ENCODE results near the gene CPE.
"Not testable (repeated sequence)": the region's sequence is repeated elsewhere in the genome, so short reads cannot be mapped to it uniquely, and the experiment has no call there.

Gene CPE

DNA sequence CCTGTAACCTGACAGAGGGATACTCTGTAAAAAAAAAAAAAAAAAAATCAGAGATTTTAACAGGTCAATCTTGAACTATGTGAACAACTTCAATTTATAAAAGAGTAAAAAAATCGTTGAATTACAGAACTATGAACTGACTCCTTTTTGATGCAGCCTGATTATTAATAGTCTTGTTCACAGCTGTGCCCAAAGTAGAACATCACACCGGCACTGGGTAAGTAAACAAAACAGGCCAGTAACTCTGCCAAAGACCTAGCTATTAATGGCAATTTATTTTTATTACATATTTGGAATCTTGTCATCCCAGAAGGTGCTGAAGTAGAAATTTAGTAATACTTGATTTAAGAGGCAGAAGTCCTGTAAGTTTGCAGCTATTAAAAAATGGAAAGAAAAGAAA lies 31.4 kb downstream of the CPE start:
- no peak for DNase-seq

DNA sequence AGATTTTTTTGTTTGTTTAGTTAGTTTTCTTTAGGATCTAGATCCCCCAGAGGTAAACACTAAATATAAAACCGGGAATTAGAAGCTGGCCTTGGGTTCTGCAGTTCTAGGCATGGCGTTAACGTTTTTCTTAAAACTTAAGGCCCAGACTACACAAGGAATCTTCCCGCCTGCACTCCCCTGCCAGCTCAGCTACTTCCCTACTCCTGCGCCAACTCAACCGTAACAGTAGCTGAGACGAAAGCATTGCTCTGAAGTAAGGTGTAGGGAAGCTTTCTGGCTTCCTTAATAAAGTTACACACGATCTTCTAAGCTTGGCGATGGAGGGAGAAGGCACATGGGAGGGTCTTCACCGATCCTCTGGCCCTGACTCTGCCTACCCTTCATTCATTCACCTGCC lies 37.1 kb downstream of the CPE start:
- no peak for DNase-seq

DNA sequence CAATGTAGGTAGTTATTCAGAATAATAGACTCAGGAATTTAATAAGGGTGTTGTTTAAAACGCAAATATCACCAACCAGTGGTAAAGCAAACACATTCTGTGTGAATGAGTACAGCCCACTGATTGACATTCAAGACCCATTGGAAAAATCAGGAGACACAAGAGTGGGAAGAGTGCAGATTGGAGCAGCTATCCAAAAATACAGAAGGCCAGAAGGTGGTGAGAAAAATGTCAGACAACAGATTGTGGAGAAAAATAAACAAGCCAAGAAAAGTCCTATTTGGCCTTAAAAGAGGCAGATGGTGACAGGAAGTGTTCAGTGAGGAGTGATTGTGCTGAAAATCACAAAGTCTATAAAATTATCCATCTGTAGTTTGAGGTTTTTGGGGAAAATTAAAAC lies 39.3 kb downstream of the CPE start:
- DNase-seq: peak in 1 of 2 experiments; percentile 36

DNA sequence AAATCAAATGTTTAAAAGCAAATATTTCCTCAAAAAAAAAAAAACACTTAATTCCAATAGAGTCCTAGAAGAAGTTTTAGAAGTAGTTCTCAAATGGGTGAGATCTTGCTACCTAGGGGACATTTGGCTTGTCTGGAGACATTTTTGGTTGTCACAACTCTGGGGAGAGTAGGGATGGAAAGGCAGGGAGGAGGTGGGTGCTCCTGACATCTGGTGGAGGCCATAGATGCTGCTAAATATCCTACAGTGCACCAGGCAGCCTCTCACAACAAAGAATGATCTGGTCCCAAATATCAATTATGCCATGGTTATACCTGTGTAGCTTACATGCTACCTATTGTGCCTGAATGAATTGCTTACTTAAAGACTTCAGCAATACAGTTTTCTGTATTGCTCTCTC lies 46.8 kb downstream of the CPE start:
- DNase-seq: no peak

DNA sequence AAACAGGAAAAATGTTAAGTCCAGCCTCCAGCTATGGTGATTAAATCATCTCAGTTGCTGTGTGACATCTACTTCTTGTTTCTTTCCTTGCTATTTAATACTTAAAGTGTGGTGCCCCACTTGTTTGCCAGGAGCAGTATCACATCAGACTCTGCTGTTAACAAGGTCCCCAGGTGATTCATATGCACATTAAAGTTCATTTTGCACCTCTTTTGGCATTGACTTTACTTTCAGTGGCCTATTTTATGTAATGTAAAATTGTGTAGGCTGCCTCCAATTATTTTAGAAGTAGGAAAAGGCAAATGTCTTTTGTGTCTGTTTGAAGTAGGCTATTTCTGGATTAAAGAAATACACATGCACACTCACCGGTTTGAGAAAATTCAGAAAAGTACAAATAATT lies 47.5 kb downstream of the CPE start:
- DNase-seq: no peak

DNA sequence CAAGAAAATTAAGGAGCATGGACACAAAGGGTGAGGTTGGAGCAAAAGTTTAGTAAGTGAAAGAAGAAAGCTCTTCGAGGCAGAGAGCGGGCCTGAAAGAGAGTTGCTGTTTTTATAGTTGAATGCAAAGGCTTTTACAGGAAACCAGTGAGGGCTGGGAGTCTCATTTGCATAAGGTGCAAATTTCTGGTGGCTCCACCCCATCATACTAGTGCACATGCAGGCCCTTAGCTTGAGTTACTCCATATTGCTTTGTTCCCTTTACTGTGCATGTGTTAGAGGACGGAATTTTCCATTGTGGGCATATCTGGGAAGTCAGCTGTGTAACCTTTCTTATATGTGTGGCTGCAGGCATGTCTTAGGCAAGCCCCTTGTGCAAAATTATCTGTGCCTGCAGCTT lies 48.0 kb downstream of the CPE start:
- no peak for DNase-seq

DNA sequence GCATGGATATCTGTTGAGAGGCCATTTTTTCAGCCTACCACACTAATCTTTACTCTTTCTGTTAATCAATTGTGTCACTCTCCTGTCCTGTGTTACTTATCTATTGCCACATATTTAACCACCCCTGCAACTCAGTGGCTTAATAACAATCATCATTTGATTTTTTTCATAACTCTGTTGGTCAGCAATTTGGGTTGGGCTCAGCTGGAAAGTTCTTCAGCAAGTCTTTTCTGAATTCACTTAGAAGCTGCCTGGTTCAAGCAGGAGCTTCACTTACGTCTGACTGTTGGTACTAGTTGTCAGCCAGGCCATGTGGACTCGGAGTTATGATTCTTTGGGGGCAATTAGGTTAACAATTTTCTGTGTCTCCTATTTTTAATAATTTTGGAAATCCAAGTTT lies 50.1 kb downstream of the CPE start:
- DNase-seq: no peak

DNA sequence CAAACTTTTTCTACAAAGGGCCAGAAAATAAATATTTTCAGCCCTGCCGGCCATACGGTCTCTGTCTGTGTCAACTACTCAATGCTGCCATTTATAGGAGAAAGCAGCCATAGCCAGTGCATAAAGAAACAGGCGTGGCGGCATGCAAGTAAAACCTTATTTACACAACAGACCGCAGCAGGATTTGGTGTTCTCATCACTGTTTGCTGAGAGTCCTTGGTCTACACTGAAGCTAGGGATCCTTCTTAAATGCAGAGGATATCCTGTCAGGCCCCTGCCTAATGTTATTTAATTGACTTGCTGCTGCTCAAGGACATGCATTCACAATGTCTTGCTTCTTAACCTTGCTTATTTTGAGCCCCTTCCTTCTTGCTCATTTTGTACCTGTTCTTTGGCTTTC lies 54.7 kb downstream of the CPE start:
- DNase-seq: no peak

DNA sequence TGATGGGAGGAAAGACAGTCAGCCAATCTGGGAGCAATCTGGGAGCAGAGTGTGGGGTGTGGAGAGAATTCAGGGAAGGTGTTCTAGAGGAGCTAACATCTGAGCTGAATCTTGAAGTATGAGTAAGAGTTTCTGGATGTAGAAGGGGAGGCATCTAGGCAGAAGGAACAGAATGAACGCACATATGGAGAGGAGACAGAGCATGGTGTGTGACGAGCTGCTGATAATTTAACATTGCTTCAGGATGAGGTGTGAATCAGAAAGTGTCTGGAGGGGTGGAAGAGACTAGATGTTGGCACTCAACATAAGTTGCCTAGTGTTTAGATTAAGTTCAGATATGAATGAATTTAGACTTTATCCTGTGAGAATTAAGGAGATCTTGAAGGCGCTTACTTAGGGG lies 58.9 kb downstream of the CPE start:
- no peak for DNase-seq

DNA sequence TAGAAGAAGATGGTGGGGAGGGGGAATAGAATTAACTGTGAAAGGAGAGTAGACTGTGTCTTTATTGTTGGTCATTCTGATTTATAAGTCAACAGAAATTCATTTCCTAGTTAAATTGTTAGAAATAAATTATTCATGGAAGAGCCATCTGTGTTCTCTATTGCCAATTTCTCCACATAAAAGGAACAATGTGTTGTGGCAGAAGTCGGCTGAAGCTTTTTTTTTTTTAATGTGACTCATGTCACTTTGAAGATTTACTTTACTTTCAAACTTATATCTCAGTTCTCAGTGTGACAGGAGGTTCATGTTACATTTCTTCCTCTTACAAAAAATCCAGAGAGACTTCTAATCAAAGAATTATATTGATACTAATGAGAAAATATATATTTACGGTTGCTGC lies 60.5 kb downstream of the CPE start:
- no peak for DNase-seq

DNA sequence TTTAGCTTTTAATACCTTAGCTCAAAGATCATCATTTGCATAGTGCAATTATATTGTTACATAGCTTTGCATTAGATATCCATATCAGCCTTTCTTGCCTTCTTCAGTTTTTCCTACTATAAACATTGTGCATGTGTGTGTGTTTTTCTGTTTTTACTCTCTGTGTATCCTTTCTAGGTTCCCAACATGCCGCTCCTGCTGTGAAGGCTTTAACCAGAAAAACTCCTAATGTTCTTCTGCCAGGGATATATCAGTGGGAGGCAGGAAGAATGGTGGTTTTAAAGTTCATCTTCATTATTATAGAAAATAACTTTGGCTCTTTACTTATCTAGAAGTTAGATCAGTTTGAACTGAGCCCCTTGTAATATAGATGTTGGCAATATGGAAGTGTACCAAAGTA lies 61.2 kb downstream of the CPE start:
- DNase-seq: no peak

DNA sequence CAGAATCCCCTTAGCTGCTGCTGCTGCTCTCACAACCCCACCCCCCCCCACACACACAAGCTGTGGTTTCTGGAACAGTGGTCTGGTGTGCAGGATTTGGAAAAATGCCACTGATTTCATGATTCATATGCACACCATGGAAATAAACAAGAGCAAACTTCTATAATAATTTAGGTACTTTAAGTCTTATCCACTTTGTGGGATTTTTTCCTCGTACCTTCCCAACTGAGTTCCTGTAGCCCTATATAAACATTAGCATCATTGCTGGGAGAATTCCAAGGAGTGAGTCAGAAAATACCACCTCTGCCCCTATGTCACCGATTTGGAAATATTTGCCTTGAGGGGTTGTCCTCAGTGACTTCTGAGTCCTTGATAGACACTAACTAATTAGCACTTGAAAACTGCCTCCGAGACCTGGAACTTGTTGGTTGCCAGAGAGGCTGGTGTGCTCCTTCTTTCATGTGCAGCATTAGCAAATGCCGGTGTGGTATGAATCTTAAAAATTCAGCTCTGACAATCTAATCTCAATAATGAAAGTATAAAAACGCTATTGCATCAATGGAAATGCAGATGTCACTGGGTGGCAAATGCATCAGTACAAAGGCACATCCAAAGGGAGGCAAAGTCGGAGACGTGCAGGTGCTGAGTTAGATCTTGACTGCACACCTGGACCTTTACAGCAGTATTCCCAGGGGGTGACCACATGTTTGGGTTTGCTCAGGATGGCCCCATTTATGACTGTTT lies 61.8 kb downstream of the CPE start:
- no peak for DNase-seq

DNA sequence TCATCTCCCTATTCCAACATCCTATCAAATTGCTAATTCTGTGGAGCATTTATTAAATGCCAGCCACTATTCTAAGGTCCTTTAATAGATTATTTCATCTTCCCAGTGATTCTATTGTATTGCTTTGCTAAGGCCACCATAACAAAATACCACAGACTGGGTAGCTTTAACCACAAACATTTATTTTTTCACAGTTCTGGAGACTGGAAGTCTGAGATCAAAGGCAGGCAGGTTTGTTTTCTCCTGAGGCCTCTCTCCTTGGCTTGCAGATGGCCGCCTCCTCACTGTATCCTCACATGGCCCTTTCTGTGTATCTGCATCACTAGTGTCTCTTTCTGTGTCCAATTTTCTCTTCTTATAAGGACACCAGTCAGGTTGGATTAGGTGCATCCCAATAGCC lies 64.5 kb downstream of the CPE start:
- no peak for DNase-seq

DNA sequence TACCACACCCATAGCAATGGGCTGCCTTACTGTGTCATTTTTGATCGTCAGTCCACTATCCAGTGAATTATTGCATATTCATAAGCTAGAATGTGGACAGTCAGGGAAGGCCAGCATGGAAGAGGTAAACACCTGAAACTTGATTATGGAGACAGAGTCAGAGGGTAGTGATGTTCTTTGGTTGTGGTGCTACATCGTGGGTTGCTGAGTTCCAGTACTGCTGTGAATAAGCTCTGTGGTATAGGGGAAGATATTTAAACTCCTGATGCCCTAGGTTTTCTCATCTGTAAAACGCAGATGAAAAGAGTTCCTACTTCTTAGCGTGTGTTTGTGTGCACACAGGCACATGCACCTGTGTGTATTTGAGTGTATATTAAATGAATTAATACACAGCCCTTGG lies 69.9 kb downstream of the CPE start:
- no peak for DNase-seq

DNA sequence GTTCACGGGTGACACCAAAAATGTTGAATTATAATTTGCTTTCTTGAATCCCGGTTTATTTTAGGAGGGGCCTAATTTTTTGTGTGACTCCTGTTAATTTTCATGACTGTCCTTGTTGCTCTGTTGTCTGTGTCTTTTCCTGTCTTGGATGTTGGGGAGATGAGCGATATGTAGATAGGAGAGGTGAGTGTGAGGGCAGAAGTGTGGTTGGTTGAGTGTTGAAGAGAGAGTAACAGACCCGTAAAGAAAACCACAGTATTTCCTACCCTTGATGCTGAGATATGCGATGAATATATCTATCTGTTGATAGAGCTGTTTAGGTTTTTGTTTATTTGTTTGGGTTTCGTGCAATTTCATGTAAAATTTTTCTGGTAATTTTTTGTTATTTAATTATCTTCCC lies 70.5 kb downstream of the CPE start:
- DNase-seq: no peak

DNA sequence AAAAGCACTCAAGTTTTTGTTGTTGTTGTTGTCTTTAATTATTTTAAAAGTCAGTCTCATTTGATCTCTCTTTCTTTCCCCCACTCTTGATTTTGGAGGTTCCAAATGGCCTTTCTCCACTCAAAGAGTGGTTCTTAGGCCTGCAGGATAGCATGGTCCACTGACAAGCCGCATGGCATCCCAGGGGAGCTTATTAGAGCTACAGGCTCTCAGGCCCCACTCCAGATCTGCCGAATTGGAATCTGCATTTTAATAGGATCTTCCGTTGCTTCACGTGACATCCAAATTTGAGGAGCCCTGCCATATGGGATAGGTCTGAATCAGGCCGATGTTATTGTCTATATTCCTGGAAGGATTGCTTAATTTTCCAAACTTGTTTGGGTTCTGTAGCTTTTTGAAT lies 72.1 kb downstream of the CPE start:
- DNase-seq: no peak

DNA sequence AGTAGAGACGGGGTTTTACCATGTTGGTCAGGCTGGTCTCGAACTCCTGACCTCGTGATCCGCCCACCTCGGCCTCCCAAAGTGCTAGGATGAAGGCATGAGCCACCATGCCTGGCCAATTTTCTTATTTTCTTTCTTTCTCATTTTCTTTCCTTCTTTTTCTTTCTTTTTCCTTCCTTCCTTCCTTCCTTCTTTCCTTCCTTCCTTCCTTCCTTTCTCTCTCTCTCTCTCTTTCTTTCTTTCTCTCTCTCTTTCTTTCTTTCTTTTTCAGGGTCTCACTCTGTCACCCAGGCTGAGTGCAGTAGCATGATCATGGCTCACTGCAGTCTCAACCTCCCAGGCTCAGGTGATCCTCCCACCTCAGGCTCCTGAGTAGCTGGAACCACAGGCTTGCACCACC lies 74.3 kb downstream of the CPE start:
- not testable (repeated sequence) for DNase-seq

DNA sequence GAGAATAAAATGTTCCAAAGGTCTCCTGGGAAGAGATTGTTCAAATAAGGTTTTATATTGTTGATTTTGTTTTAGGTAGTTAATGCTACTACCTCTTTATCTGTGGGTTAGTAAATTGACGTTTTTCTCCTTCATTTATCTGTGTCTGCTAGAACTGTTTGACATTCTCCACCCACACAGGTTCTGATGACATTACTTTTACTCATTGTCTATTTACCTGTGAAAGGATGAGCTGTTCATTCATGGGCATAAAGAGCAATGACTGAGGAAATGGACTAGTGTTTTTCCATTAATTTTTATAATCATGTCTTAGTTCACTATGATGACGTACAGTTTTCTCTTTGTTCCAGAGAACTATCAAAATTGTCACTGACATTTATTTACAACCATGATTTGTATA lies 75.6 kb downstream of the CPE start:
- DNase-seq: peak in 1 of 2 experiments; percentile 30

DNA sequence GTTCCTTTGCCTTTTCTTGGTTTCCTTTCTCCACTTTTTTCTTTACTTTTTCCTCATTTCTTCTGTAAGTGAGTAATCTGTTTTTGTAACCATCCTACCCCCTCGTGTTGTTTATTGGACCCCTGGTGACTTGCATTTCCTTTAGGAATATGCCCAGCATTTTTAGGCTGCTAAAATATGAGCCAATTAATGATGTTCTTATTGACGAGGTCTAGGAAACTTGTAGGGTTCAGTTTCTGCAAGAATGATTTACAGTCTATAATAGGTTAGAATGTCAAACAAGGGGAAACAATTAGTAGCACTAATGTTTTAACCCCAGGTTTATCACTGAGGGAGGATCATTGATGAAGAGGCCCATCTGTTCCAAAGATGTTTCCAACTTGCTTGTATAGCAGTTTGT lies 79.0 kb downstream of the CPE start:
- DNase-seq: no peak

DNA sequence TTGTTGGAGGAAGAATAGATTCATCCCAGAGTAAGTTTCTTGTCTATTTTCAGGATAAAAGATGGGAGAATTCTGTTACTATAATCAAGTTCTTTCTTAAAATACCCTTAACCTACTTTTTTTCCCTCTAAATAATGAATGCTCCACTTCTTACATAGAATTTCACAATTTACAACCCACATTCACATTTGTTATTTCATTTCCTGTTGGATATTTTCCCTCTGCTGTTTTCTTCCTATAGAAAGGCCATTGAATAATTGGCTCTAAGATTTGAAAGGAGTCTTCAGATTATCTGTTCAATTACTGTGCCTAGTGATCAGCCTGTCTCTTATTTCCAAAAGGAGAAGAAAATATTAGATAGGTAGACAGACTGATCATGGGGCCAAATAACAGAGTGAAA lies 79.7 kb downstream of the CPE start:
- no peak for DNase-seq

DNA sequence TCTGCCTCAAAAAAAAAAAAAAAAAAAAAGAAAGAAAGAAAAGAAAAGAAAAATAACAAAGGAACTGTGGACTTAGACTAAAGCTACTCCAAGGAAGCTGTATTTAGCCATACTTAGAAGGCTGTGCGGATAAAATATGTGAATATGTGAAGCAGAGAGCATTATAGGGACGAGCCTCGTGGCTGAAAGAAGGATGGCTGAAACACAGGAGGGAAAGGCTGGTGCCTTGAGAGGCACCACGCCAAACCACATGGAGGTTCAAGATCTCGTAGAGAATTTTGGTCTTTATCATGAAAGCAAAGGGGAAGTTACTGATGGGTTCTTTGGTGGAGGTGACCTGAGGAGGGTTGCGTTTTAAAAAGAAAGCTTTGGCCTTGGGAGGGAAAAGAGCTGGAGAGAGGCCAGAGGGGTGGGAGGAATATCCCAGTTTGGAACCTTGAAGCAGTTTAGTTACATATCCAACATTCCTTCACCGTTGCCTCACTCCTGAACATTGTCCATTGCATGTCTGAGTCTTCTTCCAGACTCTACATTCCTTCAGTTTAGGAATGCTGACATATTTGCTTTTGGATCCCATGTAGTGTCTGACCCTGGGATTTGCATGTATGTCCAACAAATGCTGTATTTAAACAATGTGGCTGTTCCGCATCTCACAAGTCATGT lies 82.5 kb downstream of the CPE start:
- no peak for DNase-seq

DNA sequence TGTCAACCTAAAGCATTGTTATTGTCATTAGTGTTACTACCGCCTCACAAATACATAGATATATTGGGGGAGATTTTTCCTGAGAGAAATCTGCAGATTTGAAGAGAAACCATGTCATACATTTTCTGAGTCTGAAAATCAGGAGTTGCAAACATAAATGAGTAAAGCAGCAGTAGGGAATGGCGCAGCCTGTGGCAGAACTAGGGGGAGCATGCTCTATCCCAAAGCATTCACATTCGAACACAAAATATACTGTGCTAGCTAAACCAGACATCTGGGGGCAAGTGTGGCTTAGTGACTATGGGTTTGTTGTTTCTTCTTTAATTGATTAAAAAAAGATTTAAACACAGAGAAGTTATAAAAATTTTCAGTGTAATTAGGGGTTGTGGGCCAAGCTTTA lies 83.2 kb downstream of the CPE start:
- no peak for DNase-seq

DNA sequence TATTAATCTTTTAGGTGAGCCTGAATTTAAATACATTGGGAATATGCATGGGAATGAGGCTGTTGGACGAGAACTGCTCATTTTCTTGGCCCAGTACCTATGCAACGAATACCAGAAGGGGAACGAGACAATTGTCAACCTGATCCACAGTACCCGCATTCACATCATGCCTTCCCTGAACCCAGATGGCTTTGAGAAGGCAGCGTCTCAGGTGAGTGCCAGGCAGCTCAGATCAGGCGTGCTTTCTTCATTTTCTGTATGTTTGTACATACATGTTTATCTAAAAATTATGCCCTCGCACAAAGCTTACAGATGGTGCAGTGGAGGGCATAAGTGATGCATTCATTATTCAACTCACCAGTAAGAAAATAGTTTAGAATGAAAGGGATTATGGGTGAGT lies 85.6 kb downstream of the CPE start:
- no peak for DNase-seq

DNA sequence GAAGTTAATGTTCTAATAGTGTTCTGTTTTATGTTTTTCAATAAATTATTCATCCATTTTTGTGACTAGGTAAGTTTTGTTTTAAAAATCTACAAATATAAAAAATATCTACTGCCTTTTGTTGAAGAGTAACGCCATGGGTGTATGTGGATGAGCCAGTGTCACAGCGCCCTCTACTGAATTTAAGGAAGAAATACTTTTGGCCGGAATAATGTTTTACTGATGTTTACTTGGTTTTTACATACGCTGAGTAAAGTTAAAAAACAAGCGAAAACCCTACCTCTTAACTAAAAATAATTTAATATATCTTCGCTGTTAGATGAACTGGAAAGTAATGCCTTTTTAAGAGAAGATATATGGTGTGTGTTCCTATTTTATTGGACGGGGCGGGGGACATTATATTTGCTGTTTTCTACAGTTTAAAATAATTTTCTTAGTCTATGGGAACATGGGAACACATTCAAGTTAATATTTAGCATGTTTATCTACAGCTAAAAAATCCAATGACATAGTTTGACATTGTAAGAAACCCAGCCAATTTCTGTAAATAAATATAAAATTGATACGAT lies 86.1 kb downstream of the CPE start:
- peak in 1 of 2 experiments; percentile 28 for DNase-seq

DNA sequence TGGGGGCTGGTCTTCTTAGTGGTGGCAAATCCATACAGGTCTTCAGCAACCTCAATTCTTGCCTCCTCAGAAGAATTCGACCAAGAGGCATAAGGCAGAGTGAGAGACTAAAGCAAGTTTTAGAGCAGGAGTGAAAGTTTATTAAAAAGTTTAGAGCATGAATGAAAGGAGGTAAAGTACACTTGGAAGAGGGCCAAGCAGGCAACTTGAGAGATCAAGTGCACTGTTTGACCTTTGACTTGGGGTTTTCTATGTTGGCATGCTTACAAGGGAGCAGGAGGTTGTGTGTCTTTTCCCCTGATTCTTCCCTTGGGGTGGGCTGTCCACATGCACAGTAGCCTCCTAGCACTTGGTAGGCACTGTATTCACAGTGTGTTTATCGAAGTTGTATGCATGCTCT lies 91.2 kb downstream of the CPE start:
- DNase-seq: no peak

All from NCI-H1930 (cell line).